Skeletal muscle tissue (tissue), 4 donors: Measurements from ENCODE around the gene IFNA5. TPM values are rescaled to one million over a fixed set of nuclear protein-coding genes. Genes with fewer than 3 reads are reported as not detected.

Source experiments
- H3K27ac ChIP-seq: one replicate; pipeline ENCODE4 v1.7.0; 2013; ENCODE audit warnings: mild to moderate bottlenecking, low read depth, low read length, inconsistent platforms
- H3K27me3 ChIP-seq, 3 donors: one replicate each; pipeline ENCODE4 v1.7.0; 2013; ENCODE audit warnings: low read length in 3 of 3; ENCODE audit not compliant: control insufficient read depth in 3 of 3, insufficient read depth in 3 of 3
- H3K36me3 ChIP-seq, 3 donors: one replicate each; pipeline ENCODE4 v1.7.0; 2013; ENCODE audit warnings: low read length in 3 of 3; ENCODE audit not compliant: control insufficient read depth in 3 of 3, insufficient read depth in 3 of 3
- H3K4me1 ChIP-seq, 3 donors: one replicate each; pipeline ENCODE4 v1.7.0; 2013; ENCODE audit warnings: low read length in 3 of 3, mild to moderate bottlenecking in 3 of 3; ENCODE audit not compliant: control insufficient read depth in 3 of 3, insufficient read depth in 3 of 3
- H3K4me3 ChIP-seq, 3 donors: one replicate each; pipeline ENCODE4 v1.7.0; 2013; ENCODE audit warnings: low read length in 3 of 3
- H3K9ac ChIP-seq, 3 donors: one replicate each; pipeline ENCODE4 v1.7.0; 2013; ENCODE audit warnings: low read length in 3 of 3, mild to moderate bottlenecking in 3 of 3, moderate library complexity in 2 of 3, low read depth in 1 of 3
- H3K9me3 ChIP-seq, 3 donors: one replicate each; pipeline ENCODE4 v1.7.0; 2013; ENCODE audit warnings: low read length in 3 of 3; ENCODE audit not compliant: control insufficient read depth in 3 of 3
- total RNA-seq: library from RNA; depleted of rRNA; stranded (reverse); fragments of >200 nt; gene quantifications from one replicate; pipeline ENCODE4 v1.2.3, GENCODE V29; 2014
- donor health status: Osteomylitis.

IFNA5 gene
- total RNA-seq, 1 donor from 2014 or later: not detected

DNA sequence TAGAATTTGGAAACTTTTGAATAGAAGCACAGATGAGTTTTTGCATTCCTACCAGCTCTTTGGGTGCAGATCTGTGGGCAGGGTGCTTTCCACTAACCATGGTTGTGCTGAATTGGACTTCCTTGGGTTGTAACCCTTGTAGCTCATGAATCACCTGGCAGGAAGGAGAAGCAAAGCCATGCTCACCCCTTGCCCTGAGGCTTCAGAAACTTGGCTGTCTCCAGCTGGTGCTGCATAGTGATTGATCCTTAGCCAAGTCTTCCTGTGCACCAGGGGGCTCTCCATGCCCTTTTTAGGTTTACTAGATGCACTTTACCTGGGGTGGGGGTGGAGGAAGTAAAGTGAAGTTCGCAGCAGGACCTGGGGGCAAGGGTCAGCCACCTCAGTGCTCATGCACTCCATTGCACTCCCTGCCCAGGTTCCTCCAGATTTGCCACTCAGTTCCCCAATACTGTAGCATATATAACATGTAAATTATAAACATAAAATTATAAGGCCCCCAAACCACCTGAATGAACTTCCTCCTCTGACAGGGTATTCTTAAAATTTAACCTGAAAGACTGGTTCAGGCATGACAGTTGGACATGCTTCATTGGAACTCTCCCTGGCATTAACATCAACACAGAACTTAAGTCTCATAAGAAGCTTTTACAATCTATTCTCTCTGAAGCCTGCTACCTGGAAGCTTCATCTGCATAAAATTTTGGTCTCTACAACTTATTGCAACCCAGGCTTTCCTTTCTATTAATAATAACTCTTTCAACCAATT, 39.5 kb downstream of the IFNA5 start:
- H3K4me1 ChIP-seq: no peaks in the 10 kb centered on the region
- no peaks in the 10 kb centered on the region for H3K36me3 ChIP-seq
- H3K27me3 ChIP-seq: no peaks in the 10 kb centered on the region
- H3K27ac ChIP-seq: no peak overlapping the region
- no peak overlapping the region for H3K9ac ChIP-seq
- H3K4me3 ChIP-seq: no peak overlapping the region
- H3K9me3 ChIP-seq: no peaks in the 10 kb centered on the region

DNA sequence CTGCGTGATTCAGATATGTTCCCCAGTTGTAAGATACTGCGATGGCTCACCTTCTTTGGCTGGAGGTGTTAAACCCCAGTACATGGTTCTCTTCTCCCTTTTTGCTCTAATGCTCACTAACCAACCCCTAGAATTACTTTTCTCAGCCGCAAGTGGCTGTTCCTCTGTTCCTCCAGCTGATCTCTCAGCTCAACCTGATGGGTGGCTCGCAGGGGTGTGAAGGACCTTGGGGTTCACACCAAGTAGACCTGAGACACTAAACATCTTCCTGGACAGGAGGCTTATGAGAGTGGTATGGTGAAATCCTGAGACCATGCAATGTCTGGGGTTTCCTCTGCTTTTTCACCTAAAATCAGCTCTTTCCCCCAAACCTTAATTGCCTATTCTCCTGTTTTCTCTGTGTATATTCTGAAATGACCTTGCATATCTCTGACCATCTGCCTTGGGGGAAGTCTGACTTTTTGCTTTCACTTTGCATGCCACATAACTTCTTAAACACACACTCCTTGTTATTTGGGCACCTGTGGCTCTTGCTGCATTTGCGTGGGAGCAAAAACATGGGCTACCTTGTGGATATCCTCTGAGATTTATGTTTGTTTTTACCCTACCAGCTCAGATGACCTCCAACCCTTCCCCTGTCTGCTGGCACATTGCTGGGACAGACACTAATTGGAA, 49.4 kb downstream of the IFNA5 start:
- Histone ChIP-seq H3K9ac (no peak overlapping the region), H3K36me3 (no peaks in the 10 kb centered on the region), H3K4me3 (no peak overlapping the region), H3K9me3 (no peaks in the 10 kb centered on the region), H3K27ac (no peak overlapping the region), H3K4me1 (no peaks in the 10 kb centered on the region), H3K27me3 (no peaks in the 10 kb centered on the region)

Other genes with a start within 250 kb of the IFNA5 start
- not detected for gene IFNB1, start 227.4 kb downstream of the IFNA5 start, total RNA-seq
- not detected for gene IFNW1, start 163.5 kb downstream of the IFNA5 start, total RNA-seq
- not detected for gene IFNA21, start 138.7 kb downstream of the IFNA5 start, total RNA-seq
- gene IFNA4, start 117.7 kb downstream of the IFNA5 start, total RNA-seq: not detected
- not detected for gene IFNA7, start 103.1 kb downstream of the IFNA5 start, total RNA-seq
- not detected for gene IFNA10, start 98.2 kb downstream of the IFNA5 start, total RNA-seq
- not detected for gene IFNA16, start 88.0 kb downstream of the IFNA5 start, total RNA-seq
- gene IFNA17, start 77.1 kb downstream of the IFNA5 start, total RNA-seq: not detected
- not detected for gene IFNA14, start 65.3 kb downstream of the IFNA5 start, total RNA-seq
- gene KLHL9, start 30.1 kb upstream of the IFNA5 start, total RNA-seq: 24.5 TPM
- gene IFNA6, start 45.6 kb upstream of the IFNA5 start, total RNA-seq: not detected
- 0.52 TPM for gene IFNA13, start 62.7 kb upstream of the IFNA5 start, total RNA-seq
- gene IFNA2, start 80.1 kb upstream of the IFNA5 start, total RNA-seq: not detected
- not detected for gene IFNA8, start 103.8 kb upstream of the IFNA5 start, total RNA-seq
- not detected for gene IFNA1, start 135.1 kb upstream of the IFNA5 start, total RNA-seq
- gene IFNE, start 177.0 kb upstream of the IFNA5 start, total RNA-seq: not detected